ENCODE data around the gene EMC9.

The EMC9 gene

GRCh38 chr14:24136684-24137528, 4.5 kb downstream of the EMC9 start:
- Histone ChIP-seq H3K27ac (ENCODE audit: low read depth, low read length) (no peak overlapping the region), H3F3A (ENCODE audit: control insufficient read depth, insufficient read depth) (peaks cover 5% of the 10 kb centered on the region; the same call in 1 of the 2 replicates), H3K79me2 (ENCODE audit: control insufficient read depth, low read length) (peaks cover 38% of the 10 kb centered on the region), H3K27me3 (ENCODE audit: control insufficient read depth, low read length) (no peaks in the 10 kb centered on the region), H3K9me3 (ENCODE audit: control insufficient read depth, insufficient read depth, low read length) (no peaks in the 10 kb centered on the region), H3K4me2 (ENCODE audit: low read length) (peak overlapping the region; percentile 95), H3K4me1 (ENCODE audit: control insufficient read depth, low read length) (peaks cover 29% of the 10 kb centered on the region), H3K36me3 (ENCODE audit: control insufficient read depth, low read length) (peaks cover 38% of the 10 kb centered on the region), H3K9me2 (replicated peaks; ENCODE audit: control insufficient read depth, low read length) (no peaks in the 10 kb centered on the region), H4K20me1 (ENCODE audit: control insufficient read depth, insufficient read depth, low read depth, low read length) (no peaks in the 10 kb centered on the region), H3K4me3 (ENCODE audit: low read length) (peak overlapping the region; percentile 88)
- TF ChIP-seq CTCF (IDR thresholded peaks at IDR 0.05; ENCODE audit: low read depth, low read length, poor library complexity, severe bottlenecking) (no peak), EZH2phosphoT487 (IDR thresholded peaks at IDR 0.05; ENCODE audit: borderline replicate concordance, low read length) (no peak)

- H3F3A ChIP-seq (ENCODE audit: control insufficient read depth, insufficient read depth) = peaks cover 5% of the 10 kb centered on the region; the same call in 1 of the 2 replicates
- peaks cover 37% of the 10 kb centered on the region for H3K79me2 ChIP-seq (ENCODE audit: control insufficient read depth, low read length)
- no peaks in the 10 kb centered on the region for H4K20me1 ChIP-seq (ENCODE audit: control insufficient read depth, insufficient read depth, low read depth, low read length)
- peak within 1 kb of the TSS; percentile 95 for H3K4me2 ChIP-seq (ENCODE audit: low read length)
- H3K9me2 ChIP-seq (replicated peaks; ENCODE audit: control insufficient read depth, low read length) = no peaks in the 10 kb centered on the region
- H3K4me3 ChIP-seq (ENCODE audit: low read length) = peak within 1 kb of the TSS; percentile 88
- H3K4me1 ChIP-seq (ENCODE audit: control insufficient read depth, low read length) = peaks cover 28% of the 10 kb centered on the region
- H3K27me3 ChIP-seq (ENCODE audit: control insufficient read depth, low read length) = no peaks in the 10 kb centered on the region
- H3K36me3 ChIP-seq (ENCODE audit: control insufficient read depth, low read length) = peaks cover 36% of the 10 kb centered on the region
- H3K27ac ChIP-seq (ENCODE audit: low read depth, low read length) = peak within 1 kb of the TSS; percentile 23; the same call in 1 of the 2 replicates
- no peaks in the 10 kb centered on the region for H3K9me3 ChIP-seq (ENCODE audit: control insufficient read depth, insufficient read depth, low read length)
- TF ChIP-seq CTCF (IDR thresholded peaks at IDR 0.05; ENCODE audit: low read depth, low read length, poor library complexity, severe bottlenecking) (no peak), EZH2phosphoT487 (IDR thresholded peaks at IDR 0.05; ENCODE audit: borderline replicate concordance, low read length) (no peak)
Measured at GRCh38 chr14:24135834-24136683, 5.3 kb downstream of the EMC9 start, which contains the start of gene PSME1. Gene PSME1 (plus strand): TSS chr14:24136194. CDS start chr14:24136263, 69 bp downstream.

GRCh38 chr14:24135584-24135833, 5.9 kb downstream of the EMC9 start:
- Histone ChIP-seq H3K27ac (ENCODE audit: low read depth, low read length) (peak overlapping the region; percentile 23; the same call in 1 of the 2 replicates), H3K9me2 (replicated peaks; ENCODE audit: control insufficient read depth, low read length) (no peaks in the 10 kb centered on the region)

More at GRCh38 chr14:24135584-24135833, 5.9 kb downstream of the EMC9 start:
- peaks cover 5% of the 10 kb centered on the region; the same call in 1 of the 2 replicates for H3F3A ChIP-seq (ENCODE audit: control insufficient read depth, insufficient read depth)
- H3K4me3 ChIP-seq (ENCODE audit: low read length) = peak overlapping the region; percentile 88
- peaks cover 31% of the 10 kb centered on the region for H3K36me3 ChIP-seq (ENCODE audit: control insufficient read depth, low read length)
- peaks cover 31% of the 10 kb centered on the region for H3K79me2 ChIP-seq (ENCODE audit: control insufficient read depth, low read length)
- TF ChIP-seq CTCF (IDR thresholded peaks at IDR 0.05; ENCODE audit: low read depth, low read length, poor library complexity, severe bottlenecking) = no peak
- TF ChIP-seq EZH2phosphoT487 (IDR thresholded peaks at IDR 0.05; ENCODE audit: borderline replicate concordance, low read length) = no peak
- no peaks in the 10 kb centered on the region for H4K20me1 ChIP-seq (ENCODE audit: control insufficient read depth, insufficient read depth, low read depth, low read length)
- peaks cover 28% of the 10 kb centered on the region for H3K4me1 ChIP-seq (ENCODE audit: control insufficient read depth, low read length)
- H3K9me3 ChIP-seq (ENCODE audit: control insufficient read depth, insufficient read depth, low read length) = no peaks in the 10 kb centered on the region
- no peaks in the 10 kb centered on the region for H3K27me3 ChIP-seq (ENCODE audit: control insufficient read depth, low read length)
- H3K4me2 ChIP-seq (ENCODE audit: low read length) = peak overlapping the region; percentile 95

Data from DOHH2 (cell line).